ENCODE results near the gene EBF3.

- TF ChIP-seq CTCF (IDR thresholded peaks at IDR 0.05 in 2 of 3, conservative IDR thresholded peaks at IDR 0.05 in 1 of 3; ENCODE audit: borderline replicate concordance in 1 of 3, insufficient read depth in 1 of 3, low read depth in 2 of 3, low read length in 2 of 3) (no peak), EZH2 (IDR thresholded peaks at IDR 0.05) (no peak), MAX (IDR thresholded peaks at IDR 0.05) (no peak), POLR2A (IDR thresholded peaks at IDR 0.05; ENCODE audit: borderline replicate concordance, extremely low read depth, insufficient read depth, insufficient read length) (no peak), YY1 (IDR thresholded peaks at IDR 0.05; ENCODE audit: extremely low read depth, insufficient replicate concordance, low read depth, low read length) (no peak), POLR2AphosphoS5 (IDR thresholded peaks at IDR 0.05; ENCODE audit: low read depth, low read length) (no peak)
These were observed 122.5 kb downstream of the EBF3 start for GRCh38 chr10:129841590-129841989.

Data from HCT116 (cell line).